ENCODE data around the gene TCEAL1.
A peak's percentile ranks its signal among the peaks of the same experiment; 100 is the strongest.
"Not testable (repeated sequence)": the region's sequence is repeated elsewhere in the genome, so short reads cannot be mapped to it uniquely, and the experiment has no call there.

Gene TCEAL1

DNA sequence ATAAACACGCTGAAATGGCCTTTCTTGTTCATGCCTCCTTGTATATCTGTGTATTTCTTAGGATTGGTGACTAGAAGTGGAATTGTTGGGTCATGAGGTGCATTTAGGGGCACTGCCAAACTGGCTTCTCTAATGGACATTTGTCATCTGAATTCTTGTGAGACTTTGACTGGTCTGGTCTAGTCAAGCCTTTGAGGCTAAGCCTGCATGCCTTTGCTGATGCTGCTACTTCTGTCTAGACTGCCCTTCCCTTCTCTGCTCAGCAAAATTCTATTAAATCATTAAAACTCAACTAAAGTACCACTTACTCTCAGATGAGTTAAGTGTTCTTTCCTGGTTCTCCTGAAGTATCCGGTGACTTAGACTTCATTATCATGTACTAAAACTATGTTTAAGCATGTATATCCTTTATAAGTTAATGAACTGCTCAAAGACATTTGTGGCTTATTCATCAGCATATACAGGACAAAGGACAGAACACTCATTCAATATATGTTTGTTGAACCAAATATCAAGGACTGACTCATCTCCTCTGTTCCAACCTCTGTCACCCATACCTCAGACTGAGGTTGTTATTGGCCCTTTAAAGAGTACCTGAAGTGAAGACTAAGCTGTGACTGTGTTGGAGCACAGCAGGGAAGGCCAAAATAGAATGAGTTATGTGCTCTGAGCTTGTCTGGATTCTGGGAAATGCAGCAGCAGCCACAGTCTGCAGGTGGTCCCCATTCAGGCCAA, 9.0 kb downstream of the TCEAL1 start:
- no peak for DNase-seq

DNA sequence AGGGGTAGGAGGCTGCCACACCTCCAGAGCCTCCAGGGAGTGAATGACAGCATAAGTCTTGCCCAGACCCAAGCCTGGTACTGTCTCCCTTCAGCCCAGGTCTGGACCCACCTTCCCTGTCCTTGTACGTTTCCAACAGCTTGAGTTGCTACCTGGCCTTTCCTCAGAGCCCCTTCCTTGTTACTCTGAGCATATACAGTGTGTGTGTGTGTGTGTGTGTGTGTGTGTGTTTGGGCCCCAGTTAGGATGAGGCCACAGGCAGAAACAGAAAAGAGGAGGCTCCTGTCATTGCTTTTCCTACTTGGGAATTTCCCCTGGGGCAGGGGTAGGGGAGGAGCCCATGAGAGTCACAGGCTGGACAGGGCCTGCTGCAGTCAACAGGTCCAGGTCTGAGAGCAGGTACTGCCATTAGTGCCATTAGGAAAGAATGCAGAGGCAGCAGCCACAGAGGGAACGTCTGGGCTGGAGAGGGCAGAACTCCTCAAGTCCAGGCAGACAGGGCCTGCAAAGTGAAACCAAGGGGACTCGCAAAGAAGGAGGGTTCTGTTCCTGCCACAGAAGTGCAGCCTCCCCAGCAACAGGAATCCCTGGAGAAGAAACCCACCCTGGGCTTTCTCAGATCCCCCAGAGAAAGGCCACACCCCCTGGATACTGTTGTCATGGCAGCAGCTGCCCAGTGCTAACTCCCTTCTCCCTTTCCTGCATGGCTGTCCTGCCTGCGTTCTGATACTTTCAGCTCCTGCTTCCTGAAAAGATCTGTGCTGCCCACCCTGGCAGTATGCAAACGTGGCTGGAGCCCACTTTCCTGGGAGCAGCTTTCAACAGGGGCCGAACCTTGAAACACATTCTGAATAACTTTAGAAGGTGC, 9.9 kb downstream of the TCEAL1 start:
- DNase-seq = not testable (repeated sequence)

DNA sequence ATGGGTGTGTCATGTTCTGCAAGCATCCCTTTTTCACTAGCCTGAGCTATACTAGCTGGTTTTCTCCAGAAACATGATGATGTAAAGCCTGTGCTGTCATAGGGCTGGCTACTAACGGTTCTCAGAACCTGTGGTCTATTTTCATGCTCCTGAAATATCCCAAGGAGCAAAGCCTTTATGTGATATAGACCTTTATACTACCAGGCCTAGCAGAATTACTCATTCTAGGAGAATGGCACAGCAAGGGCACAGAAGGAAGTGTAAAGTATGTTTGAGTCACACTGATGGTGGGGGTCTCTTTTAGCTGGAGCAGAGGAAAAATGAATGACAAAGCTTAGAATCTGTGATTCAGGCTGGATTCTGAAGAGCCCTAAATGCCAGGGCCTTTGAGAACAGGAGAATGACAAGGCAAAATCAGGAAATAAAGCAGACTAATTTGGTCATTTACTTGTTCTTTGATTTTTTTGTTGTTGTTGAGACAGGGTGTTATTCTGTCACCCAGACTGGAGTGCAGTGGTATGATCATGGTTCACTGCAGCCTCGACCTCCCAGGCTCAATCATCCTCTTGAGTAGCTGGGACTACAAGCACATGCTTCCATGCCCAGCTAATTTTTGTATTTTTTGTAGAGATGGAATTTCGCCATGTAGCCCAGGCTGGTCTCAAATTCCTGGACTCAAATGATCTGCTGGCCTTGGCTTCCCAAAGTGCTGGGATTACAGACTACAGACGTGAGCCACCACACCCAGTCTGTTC, 11.8 kb downstream of the TCEAL1 start:
- DNase-seq = peak; percentile 26

DNA sequence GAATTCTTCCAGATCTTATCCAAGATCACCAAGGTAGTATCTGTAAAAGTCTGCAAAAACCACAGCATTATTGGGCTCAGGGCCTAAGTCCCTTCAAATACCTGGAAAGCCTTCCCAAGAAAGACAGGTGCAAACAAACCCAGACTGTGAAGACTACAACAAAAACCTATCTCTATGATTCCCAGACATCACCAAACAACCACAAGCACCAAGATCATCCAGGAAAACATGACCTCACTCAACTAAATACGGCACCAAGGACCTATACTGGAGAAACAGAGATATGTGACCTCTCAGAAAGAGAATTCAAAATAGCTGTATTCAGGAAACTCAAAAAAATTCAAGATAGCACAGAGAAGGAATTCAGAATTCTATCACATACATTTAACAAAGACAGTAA, 15.3 kb downstream of the TCEAL1 start:
- no peak for DNase-seq

DNA sequence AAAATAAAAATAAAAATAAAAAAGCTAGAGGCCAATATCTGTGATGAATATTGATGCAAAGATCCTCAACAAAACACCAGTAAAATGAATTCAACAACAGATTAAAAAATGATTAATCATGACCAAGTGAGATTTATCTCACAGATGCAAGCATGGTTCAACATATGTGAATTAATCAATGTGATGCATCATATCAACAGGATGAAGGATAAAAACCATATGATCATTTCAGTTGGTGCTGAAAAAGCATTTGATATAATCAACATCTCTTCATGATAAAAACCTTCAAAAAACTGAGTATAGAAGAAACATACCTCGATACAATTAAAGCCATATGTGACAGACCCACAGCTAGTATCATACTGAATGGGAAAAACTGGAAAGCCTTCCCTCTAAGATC, 18.9 kb downstream of the TCEAL1 start:
- DNase-seq = no peak

DNA sequence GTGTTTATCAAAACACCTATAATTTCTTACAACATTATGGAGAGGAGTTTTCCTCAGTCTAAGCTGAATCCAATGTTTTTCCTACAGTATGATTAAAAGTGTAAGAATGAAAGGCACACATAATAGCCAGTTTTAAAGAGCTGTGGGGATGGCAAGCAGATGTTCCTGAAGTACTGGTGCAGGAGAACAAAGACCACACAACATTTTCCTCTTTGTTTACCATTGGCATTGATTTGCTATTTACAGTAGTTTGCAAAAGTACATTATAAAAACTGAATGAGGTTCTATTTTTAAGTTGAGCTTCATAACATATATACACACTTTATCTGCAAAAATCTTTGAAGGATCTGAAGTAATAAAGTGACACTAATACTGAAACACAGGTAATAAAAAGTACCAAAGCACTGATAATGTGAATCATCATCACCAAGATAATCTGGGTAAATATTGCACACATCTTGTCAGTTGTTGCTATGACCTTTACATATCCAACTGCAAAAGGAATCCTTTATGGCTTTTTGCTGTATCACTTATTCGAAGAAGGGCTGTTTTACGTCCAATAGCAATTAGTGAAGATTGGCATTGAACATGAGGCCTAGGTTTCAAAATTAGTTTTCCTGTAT, 22.5 kb downstream of the TCEAL1 start:
- DNase-seq = no peak

DNA sequence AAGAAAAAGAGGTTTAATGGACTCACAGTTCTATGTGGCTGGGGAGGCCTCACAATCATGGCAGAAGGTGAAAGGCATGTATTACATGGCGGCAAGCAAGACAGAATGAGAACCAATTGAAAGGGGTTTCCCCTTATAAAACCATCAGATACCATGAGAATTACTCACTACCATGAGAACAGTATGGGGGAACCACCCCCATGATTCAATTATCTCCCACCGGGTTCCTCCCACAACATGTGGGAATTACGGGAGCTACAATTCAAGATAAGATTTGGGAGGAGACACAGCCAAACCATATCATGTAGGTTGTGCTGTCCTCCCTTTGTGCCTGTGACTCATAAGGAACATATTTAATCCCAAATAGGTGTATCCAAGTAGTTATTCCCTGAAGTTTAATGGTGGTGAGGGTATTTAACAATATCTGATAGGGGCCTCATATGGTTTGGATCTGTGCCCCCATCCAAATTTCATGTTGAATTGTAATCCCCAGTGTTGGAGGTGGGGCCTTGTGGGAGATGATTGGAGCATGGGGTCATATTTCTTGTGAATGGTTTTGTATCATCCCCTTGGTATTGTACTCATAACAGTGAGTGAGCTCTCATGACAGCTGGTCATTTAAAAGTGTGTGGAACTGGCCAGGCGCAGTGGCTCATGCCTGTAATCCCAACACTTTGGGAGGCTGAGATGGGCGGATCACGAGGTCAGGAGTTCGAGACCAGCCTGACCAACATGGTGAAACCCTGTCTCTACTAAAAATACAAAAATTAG, 26.6 kb downstream of the TCEAL1 start:
- DNase-seq = not testable (repeated sequence)

DNA sequence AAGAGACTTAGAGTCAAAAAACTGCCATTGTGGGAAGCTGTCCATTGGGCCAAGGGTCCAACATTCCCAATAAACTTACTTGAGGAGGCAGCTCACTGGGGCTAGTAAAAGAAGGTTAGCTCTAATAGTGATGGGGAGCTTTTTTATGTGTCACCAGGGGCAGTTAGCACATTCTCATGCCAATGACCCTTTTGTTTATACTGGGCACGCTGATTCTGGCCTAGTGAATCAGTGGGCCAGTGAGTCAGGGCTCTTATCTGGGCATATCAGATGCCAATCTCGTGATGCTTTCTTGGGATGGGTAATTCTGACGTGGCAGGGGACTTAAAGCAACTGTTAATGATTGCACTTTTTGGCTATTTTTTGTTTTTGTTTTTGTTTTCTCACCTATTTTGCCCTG, 27.8 kb downstream of the TCEAL1 start:
- DNase-seq = peak; percentile 41

DNA sequence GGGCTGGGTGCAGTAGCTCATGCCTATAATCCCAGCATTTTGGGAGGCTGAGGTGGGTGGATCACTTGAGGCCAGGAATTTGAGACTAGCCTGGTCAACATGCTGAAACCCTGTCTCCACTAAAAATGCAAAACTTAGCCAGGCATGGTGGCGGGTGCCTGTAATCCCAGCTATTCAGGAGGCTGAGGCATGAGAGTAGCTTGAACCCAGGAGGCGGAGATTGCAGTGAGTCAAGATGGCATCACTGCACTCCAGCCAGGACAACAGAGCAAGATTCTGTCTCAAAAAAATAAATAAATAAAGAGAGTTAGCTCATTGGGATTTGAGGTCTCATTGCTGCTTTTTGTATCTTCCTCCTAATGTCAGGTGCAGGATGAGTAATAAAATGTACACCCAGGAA, 28.3 kb downstream of the TCEAL1 start:
- not testable (repeated sequence) for DNase-seq

DNA sequence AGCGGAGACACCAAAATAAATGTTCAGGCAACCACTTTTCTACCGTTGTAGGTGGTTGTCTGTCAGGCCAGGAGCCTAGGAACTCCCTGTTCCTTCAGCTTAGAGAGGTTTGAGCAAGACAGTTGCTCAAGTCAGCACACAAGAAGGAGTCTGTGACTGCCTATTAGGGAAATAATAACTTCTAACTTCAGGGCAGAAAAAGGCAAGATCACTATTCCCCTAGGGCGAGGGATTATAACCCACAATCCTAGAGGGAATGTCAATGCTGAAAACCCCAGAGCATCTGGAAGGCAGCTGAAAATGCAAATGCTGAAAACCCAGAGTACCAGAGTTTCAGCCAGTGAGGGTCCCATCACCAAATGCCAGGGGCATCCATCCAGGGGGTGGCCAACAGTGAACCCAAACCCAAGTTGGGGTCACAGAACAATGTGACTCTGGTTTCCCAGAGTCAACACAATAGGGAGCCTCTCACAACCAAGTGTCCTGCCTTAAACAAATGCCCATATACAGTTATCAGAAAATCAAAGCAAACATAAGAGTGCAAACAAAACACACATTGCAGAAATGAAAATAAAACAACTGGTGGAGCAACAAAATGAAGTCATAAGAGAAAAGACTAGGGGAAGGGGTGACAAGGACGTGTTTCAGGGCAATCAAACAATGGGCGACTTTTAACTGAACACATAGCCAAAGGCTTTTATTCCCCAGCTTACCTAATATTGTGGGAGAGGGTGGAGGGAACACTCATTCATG, 30.1 kb downstream of the TCEAL1 start:
- no peak for DNase-seq

DNA sequence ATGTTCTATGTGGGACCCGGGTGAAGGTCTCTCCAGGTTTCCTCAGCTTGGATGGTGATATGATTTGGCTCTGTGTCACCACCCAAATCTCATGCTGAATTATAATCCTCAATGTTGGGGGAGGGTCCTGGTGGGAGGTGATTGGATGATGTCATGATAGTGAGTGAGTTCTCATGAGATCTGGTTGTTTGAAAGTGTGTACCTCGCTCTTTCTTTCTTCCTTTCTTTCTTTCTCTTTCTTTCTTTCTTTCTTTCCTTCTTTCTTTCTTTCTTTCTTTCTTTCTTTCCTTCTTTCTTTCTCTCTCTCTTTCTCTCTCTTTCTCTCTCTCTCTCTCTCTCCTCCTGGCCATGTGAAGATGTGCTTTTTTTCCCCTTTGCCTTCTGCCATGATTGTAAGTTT, 30.7 kb downstream of the TCEAL1 start:
- DNase-seq = not testable (repeated sequence)

DNA sequence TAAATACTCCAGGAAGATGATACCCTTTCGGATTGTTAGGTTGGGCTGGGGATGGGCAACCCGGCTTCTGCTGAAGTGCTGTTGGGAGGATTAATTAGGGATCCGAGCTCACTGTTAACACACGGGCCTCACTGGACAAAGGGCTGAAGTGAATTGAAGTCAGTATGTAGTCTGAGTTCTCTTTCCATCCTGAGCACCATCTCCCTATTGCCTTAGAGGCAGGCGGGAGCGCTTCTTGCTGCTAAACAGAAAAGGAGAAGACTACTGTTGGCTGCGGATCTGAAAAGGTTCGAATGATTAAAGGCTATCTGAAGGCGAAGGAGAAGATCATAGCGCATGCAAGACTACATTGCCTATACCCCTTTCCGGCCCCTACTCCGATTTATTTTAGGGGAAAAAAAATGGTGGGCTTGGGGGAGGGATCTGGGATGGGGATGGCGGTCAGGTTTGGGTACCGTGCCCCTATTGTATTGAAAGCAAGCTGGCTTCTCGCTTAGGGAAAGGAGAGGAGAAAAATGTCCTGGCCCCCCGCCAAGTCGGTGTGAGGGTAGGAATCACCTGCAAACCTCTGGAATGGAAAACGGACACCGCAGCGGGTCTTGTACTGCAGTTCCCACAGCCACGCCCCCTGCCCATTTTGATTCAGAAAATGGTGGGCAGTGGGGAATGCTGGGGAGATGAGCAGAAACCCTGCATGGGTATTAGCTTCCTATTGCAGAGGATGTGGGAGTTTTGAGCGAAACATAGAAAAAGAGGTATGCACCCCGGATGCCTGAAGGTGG, 35.4 kb downstream of the TCEAL1 start:
- no peak for DNase-seq

DNA sequence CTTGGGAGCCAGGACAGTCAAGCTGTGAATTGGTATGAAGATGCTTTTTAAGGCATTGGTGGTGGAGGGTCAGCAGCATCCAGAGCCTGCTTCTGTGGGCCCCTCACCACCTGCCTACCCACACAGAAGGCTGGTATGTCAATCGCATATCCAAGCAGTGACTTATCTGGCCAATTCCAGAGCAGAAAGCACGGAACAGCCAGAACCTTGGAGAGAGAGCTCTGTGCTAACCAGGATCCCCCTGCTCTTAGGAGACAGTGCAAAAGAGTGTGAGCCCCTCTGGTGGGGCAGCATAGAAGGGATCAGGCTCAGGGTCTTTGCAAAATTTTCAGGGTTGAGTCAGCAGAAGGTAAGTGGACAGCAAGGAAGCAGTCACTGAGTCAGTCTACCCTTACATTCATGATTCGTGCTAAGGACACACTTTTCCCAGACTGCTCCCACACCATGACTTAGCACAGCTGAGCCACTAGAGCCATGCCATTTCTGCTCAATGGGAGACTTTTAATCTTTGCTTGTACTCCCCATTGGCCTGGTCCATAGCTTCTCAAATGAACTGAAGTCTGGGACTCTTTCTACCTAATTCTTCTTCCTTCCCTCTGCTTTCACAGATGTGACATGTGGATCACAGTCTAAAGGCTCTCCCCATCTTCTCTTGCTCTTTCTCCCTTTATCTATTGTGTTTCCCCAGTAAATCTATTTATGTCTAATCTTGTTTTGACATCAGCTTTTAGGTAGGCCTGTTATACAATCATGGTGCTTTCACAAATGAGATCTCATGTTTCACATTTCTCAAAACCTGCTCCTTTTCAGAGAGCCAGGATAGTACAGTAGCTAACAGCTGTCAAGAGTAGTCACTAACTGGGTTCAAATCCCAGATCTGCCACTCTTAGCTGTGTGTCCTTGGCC, 37.7 kb downstream of the TCEAL1 start:
- DNase-seq = no peak

DNA sequence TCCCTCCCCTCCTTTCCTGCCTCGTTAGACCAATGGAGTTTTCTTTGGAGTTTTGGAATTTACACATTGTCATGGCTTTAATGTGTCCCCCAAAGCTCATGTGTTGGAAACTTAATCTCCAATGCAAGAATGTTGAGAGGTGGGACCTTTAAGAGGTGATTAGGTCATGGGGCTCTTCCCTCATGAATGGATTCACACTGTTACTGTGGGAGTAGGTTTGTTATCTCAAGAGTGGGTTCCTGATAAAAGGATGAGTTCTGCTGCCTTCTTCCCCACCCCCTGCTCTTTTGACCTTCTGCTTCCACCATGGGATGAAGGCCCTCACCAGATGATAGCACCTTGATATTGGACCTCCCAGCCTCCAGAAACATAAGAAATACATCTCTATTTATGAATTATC, 41.0 kb downstream of the TCEAL1 start:
- DNase-seq = no peak

DNA sequence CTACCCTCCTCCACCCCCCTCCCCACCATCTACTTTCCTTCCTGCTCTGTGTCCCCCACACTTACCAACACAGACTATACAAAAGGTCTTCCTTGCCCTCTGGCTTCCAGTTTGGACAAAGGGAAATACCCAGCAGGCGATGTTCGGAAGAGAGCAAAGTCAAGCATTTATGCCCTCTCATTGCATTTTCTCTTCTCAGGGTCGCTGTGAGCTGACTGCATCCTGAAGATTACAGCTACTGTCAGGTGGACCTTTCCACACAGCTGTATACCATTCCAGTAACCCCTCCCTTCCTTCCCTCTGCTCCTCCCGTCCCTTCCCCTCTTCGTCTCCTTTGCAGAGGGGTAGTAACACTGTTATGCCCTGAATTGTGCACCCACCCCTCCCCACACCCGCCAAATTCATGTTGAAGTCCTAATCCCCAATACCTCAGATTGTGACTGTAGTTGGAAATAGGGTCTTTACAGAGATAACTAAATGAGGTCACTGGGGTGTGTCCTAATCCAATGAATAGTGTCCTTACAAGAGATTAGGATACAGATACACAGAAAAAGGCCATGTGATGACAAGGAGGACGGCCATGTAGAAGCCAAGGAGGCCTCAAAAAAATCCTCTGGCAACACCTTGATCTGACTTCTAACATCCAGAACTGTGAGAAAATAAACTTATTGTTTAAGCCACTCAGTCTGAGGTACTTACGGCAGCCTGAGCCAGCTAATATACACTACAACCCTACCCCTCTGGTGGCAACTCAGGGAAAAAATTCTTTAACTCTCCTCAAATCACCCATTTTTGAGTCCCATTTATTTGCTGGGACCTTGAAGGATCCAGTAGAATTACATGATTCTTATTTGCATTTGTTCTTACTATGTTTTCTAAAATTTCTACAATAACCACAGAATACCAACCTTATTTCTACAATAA, 46.0 kb downstream of the TCEAL1 start:
- no peak for DNase-seq

DNA sequence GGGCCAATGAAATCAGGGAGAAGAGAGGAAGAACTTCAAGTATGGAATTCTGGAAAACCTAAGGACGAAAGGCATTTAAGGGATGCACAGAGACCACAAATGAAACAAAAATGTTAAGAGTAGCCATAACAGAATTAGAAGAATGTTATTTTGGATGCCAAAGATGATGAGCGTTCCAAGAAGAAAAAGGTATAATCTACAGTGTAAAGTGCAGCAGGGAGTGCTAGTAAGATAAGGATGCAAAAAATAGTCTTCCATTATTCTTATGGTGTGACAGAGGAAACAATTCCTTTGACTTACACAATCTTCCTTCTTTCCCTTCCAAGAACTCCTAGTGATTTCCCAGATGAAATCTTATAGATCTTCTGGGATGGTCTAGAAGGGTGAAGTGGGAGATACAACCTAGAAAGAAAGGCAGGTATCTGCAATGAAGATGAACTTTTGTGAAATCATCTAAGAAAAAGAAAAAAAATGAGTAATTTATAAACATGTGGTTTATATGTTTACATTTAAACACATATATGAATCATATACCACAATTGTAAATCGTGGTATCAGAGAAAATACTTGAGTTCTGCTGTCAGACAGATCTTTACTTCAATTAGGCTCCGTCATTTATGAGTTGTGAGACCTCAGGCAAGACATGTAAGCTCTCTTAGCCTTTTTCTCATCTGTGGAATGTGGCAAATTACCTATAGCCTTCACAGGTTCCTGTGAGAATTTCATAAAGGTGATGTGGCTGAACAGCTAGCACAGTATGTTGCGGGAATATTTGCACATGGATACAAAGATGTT, 49.6 kb downstream of the TCEAL1 start:
- no peak for DNase-seq

Data from kidney glomerular epithelial cell (primary cell).